GM18526 (cell line): Measurements from ENCODE around the gene PEMT.

Source experiments
- POLR2A ChIP-seq: IDR thresholded peaks from 3 replicates; pipeline ENCODE4 v1.6.1; 2011; ENCODE audit not compliant: insufficient read length; ENCODE audit errors: extremely low read depth

The PEMT gene

GRCh38 chr17:17487998-17488397 lies 103.5 kb downstream of the PEMT start:
- no peak for TF ChIP-seq POLR2A

GRCh38 chr17:17485420-17485819 lies 106.1 kb downstream of the PEMT start:
- no peak for TF ChIP-seq POLR2A

GRCh38 chr17:17484451-17484899 lies 107.0 kb downstream of the PEMT start:
- TF ChIP-seq POLR2A: no peak

DNA sequence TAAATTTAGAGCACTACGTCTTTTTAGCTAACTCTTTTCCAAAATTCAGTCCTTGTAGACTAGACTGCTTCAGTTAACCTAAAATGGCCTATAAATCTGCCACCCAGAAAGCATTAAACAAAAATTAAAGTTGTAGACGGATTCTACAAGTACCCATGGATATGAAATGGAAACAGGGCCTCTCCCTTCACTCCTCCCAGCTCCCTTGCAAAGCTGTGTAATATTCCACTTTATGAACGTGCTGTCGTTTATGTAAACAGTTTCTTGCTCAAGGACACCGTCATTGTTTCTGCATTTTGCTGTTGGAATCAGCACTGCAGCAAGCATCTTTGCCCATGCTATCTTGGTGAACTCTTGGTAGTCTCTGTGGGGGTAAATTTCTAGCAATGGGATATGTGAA lies 109.6 kb downstream of the PEMT start:
- TF ChIP-seq POLR2A: no peak

GRCh38 chr17:17480593-17481148 lies 110.8 kb downstream of the PEMT start:
- TF ChIP-seq POLR2A: no peak

DNA sequence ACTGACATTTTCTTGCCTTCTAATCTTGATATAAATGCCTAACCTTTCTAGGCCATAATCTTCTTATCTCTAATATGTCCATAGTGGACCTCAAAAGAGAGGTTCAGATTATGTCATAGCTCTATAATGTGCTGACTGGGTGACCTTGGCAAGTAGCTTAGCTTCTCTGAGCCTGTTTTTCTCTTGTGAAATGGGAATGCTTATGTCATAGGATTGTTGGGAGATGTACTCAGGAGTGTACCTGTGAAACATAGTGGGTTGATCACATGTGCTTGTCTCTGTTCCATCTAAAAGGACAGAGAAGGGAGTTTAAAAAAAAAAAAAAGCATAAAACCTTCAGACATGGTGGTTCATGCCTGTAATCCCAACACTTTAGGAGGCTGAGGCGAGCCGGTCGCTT lies 112.3 kb downstream of the PEMT start:
- TF ChIP-seq POLR2A: no peak

GRCh38 chr17:17476865-17477467 lies 114.5 kb downstream of the PEMT start, which contains the start of gene MED9:
Gene MED9 (plus strand): TSS chr17:17477000. CDS start chr17:17477042, 42 bp downstream.
- peak; percentile 78 for TF ChIP-seq POLR2A

DNA sequence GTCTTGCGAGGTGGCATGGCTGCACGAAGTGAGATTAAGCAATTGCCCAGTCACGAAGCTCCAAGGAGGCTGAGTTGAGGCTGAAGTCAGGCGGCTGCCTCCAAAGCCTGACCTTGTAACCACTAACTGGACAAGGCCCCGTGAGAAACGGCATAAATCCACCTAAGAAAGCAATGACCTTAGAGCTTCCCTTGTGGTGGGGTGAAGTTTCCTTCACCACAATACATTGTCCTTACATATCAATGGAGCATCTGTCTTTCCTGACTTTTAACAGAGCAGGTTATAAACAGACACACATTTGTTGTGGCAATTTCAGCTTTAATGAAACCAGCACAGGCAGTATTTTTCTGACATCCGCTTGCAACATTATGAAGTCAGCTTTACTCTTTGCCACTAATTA lies 117.2 kb downstream of the PEMT start:
- no peak for TF ChIP-seq POLR2A

DNA sequence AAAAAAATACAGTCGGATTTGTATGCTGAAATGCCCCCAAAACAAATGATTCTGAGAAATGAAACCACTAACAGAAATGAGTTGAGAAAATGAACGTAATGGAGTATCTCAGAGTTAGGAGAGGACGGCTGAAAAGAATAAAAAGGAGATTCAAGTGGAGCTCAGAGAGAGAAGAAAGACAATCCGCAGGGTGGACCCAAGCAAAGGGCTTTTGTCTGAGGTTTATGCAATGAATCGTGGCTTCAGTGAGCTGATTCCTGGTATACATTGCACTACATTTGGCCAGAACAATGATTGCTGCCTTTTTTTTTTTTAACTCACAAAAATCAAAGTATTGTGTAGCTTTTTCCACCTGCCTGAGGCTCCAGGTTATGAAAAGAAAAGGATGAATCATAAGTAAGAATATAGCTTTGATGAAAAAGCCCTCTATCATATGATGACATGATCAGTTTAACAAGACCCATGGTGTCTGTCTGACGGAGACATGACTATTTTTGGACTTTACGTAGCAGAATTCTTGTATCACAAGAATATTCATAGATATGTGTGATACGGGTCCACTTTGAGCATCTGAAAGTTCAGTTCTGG lies 119.1 kb downstream of the PEMT start:
- TF ChIP-seq POLR2A: no peak

DNA sequence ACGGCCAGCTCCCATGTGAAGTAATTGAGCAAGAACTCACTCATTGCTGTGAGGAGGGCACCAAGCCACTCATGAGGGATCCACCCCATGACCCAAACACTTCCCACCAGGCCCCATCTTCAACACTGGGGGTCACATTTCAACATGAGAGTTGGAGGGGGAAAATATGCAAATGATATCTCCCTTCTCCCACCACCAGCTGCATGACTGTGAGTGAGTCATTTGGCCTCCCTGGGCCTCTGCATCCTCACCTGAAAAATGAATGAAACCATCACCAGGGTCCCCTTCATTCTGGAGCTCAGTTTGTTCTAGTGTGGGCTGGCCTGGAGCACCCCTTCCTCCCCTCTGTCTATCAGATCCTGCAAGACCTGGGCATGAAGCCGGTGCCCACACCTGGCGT lies 121.5 kb downstream of the PEMT start:
- TF ChIP-seq POLR2A: no peak

GRCh38 chr17:17469358-17469757 lies 122.2 kb downstream of the PEMT start:
- TF ChIP-seq POLR2A: no peak

DNA sequence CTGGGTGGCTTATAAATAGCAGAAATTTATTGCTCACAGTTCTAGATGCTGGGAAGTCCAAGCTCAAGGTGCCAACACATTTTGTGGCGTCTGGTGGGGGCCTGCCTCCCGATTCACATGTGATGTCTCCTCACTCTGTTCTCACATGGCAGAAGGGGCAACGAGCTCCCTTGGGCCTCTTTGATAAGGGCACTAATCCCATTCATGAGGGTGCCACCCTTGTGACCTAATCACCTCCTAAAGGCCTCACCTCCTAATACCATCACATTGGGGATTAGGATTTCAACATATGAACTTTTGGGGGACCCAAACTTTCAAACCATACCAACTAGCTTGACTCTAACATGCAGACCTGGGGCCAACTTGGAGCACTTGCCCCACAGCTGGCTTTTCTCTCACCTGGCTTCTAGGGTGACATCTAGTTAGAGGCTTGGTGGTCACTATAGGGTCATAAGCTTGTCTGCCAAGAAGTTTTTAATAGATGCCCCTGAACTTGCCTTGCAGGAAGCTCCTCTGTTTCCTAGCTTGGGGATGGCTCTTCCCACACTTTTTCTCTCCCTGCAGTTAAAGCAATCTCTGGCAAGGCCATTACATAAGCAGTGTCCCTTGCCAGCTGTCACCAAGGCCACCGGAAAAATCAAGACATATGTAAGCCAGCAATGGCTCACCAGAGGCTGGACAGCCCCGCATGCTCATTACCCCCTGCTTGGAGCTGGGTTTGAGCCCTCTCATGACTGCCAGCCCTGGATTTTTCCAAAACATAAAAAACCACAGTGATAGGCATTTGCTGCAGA lies 123.1 kb downstream of the PEMT start:
- TF ChIP-seq POLR2A: no peak

- TF ChIP-seq POLR2A: no peak
Observed at GRCh38 chr17:17467720-17468119, 123.8 kb downstream of the PEMT start.

GRCh38 chr17:17467016-17467415 lies 124.5 kb downstream of the PEMT start:
- no peak for TF ChIP-seq POLR2A

GRCh38 chr17:17466511-17466910 lies 125.0 kb downstream of the PEMT start:
- no peak for TF ChIP-seq POLR2A

- no peak for TF ChIP-seq POLR2A
Observed at GRCh38 chr17:17463821-17464220, 127.7 kb downstream of the PEMT start.
